ENCODE measurements around the gene ZFYVE1.
"Not testable (repeated sequence)": the region's sequence is repeated elsewhere in the genome, so short reads cannot be mapped to it uniquely, and the experiment has no call there.

ZFYVE1 gene

DNA sequence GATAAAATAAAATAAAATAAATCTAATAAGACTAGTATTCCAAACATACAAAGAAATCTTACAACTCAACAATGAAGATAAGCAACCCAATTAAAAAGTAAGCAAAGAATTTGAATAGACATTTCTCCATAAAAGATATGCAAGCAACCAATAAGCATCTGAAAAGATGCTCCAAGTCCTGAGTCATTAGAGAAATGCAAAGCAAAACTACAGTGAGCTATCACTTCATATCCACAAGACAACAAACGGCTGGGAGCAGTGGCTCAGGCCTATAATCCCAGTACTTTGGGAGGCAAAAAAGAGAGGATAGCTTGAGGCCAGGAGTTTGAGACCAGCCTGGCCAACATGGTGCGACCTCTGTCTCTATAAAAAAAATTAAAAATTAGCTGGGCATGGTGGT, 26.8 kb downstream of the ZFYVE1 start:
- no peak for DNase-seq (ENCODE audit: low spot score)

DNA sequence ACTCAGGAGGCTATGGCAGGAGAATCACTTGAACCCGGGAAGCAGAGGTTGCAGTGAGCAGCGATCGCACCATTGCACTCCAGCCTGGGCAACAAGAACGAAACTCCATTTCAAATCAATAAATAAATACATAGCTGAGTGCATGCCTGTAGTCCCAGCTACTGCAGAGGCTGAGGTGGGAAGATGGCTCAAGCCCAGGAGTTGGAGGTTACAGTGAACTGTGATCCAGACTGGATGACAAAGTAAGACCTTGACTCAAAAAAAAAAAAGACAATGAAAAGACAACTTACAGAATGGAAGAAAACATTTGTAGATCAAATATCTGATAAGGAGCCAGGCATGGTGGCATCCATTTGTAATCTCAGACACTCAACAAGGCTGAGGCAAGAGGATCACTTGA, 27.6 kb downstream of the ZFYVE1 start:
- no peak for DNase-seq (ENCODE audit: low spot score)

DNA sequence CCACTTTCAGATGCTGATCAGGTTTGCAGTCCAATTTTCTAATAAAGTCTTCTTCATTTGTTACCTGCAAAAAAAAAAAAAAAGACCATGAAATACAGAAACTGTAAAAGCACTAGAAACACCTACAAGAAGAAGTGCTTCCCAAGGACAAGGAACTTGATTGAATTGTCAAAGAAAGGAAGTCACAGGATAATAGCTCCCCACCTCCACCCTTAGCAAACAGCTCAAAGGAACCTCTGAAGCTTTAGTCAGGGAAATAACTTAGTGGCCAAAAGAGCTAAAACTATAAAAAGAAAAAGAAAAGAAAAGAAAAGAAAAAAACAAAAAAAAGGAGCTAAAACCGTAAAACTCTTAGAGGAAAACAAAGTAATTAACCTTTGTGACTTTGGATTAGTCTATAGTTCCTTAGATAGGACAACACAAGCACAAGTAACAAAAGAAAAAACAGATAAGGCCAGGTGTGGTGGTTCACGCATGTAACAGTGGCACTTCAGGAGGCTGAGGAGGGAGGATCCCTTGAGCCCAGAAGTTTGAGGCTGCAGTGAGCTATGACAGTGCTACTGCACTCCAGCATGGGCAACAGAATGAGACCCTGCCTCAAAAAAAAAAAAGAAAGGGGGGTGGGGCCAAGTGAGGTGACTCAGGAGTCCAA, 28.5 kb downstream of the ZFYVE1 start:
- no peak for DNase-seq (ENCODE audit: low spot score)

DNA sequence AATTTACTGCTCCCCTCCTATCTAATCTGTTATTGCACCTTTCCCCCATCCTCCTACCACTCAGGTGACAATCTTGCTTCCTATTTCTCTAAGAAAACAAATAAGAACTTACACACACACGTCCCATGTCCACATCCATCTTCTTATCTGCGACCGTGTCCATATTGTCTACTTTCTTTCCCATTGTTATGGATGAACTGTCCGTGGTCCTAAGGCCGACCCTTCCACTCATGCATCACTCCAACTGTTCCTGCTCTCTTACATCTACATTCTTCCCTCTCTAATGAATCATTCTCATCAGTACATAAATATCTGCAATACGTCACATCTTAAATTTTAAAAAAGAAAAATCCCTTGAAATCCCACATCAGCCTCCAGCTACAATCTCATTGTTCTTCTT, 30.0 kb downstream of the ZFYVE1 start:
- no peak for DNase-seq (ENCODE audit: low spot score)

DNA sequence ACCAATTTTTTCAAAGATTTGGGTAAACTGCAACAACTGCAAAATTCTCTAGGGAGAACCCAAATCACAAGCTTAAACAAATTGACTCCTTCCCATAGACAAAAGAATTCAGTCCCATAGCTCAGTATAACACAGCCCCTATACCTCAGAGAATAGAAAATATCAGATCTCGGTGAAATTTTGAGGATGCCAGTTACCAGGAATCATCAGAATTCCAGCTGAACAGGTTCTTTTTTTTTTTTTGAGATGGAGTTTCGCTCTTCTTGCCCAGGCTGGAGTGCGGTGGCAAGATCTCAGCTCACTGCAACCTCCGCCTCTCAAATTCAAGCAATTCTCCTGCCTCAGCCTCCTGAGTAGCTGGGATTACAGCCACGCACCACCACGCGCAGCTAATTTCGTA, 36.7 kb downstream of the ZFYVE1 start:
- DNase-seq (ENCODE audit: low spot score): no peak

DNA sequence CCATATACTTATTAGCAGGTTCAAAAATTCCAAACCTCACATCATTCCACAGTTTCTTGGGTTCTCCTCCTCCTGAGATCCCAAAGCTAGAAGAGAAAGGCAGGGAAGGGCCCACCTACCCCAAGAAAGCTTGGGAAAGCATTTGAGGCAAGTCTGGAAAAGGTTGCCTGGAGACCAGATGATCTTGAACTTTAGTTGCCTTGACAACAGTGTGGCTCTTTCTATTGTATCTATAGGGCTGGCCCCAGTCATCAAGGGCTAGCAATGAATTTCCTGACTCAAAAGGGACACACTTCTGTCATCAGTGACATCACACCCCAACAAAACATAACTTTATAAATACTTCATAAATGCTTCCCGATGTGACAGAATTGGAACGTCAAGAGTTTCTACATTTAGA, 40.0 kb downstream of the ZFYVE1 start:
- DNase-seq (ENCODE audit: low spot score): no peak

DNA sequence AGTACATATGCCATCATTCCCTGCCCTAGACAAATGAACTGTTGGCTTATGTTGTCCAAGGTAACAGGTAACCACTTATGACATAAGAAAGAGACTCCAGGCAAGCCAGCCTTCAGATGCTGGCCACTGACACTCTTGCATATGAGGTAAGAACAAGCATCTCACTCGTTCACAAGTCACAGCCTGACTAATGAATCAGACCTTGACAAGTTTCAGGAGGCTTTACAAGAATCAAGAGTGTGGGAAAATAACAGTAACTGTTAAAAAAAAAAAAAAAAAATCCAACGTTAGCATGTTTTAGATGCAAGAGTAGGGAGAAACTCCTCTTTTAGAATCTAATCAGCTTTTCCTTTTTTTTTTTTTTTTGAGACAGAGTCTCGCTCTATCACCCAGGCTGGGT, 40.7 kb downstream of the ZFYVE1 start:
- no peak for DNase-seq (ENCODE audit: low spot score)

DNA sequence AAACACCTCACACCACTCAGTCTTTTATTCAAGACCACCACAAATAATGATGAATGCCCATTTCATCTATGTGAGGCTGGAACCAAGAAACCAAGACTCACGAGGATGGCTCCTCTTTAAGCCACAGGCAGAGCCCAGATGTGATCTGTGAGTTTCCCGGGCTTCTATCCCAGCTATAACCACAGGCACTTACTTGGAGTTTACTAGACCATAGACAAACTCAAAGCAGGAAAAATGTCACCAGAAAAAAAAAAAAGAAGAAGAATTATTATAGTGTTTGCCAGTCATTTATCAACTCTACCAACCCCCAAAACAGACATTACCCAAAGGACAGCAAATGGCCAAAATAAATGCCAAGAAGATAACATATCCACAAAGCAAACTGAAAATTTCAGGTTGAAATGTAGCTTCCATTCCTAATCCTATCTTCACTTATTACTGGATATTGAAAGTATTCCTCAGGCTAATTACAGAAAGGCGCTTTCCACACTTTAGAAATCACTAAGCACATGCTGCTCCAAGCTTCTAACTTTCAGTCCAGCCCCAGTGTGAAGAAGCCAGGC, 44.7 kb downstream of the ZFYVE1 start:
- no peak for DNase-seq (ENCODE audit: low spot score)

DNA sequence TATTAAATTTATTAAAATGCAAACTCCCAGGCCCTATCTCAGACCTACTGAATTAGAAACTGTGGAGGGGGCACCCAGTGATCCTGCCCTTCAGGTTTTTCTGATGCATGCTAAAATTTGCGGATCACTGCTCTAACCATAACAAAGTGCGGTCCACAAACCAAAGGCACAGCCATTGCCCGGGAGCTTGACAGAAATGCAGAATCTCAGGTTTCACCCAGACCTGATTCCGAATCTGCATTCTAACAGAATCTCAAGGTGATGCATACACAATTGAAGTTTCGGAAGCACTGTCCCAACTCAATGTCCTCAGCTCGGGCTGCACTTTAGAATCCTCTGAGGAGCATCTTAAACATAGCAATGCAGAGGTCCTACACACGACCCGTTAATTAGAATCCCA, 46.0 kb downstream of the ZFYVE1 start:
- DNase-seq (ENCODE audit: low spot score): no peak

DNA sequence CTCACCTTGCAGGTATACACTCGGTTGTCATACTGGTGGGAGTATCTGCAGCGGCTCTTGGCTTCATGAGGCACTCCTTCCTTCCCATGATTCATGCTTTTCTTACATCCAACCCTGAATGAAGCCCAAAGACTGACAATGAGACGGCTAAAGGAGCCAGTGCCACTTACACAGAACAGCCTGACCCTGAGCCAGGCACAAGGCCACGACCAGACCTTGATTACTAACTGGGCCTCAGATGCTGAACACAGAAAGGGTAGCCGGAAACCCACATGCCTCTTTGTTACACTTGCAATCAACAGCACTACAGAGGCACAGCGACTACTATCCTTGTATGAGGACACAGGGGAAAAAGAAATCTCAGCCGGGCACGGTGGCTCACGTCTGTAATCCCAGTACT, 48.0 kb downstream of the ZFYVE1 start:
- no peak for DNase-seq (ENCODE audit: low spot score)

DNA sequence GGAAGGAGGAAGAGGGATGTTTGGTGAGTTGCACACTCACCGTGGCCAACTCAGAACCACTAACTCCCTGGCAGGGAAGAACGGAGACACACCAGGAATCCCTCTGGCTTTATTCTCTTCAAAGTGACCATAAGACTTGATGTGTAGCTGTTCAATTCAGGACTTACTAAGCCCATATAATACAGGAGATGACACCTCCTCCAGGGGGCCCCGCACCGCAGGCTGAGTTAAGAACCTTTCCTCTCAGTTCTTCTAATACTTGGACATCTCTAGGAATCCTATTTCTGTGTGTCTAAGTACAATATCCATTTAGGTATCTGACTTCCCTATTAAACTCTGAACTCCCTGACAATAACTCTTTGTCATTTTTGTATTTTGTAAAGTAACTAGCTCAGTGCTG, 51.1 kb downstream of the ZFYVE1 start:
- peak; percentile 42 for DNase-seq (ENCODE audit: low spot score)

DNA sequence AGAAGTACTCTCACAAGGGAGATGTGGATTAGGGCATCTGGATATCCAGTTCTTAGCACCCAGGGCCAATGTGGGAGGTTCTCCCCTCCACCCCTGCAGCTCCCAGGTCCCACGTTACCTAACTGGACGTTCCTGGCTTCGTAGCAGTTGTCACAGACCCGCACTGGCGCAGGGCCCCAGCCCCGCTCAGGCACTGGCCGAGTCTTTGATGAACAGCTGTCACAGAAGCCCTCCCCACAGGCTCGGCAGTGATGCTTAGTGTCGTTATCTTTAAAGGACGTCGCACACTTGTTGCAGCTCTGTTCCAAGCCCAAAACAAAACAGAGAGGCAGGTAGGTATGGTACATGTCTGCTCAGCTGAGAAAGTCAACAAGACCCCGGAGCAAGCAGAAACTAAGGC, 52.2 kb downstream of the ZFYVE1 start:
- no peak for DNase-seq (ENCODE audit: low spot score)

DNA sequence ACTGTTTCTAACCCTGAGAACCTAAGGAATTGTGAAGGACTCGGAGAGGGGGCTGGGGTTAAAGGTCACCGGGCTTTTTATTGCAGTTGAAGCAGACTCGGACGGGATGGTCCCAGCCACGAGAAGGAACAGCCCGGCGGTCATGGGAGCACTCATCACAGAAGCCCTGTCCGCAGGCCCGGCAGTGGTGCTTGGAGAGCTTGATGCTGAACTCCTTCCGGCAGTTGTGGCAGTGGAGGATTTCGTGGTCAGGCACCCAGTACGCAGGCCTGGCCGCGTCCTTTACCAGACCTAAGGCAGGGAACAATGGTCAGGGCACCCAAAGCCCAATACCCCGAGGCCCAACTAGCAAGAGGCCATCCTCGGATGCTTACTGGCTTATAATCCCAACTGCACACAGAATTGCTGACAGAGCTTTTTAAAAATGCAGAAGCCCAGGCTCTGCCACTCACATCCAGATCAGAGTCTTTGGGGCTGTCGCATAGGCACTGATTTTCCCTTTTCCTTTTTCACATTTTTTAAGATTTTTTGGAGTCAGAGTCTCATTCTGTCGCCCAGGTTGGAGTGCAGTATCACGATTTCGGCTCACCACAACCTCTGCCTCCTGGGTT, 56.0 kb downstream of the ZFYVE1 start:
- no peak for DNase-seq (ENCODE audit: low spot score)

DNA sequence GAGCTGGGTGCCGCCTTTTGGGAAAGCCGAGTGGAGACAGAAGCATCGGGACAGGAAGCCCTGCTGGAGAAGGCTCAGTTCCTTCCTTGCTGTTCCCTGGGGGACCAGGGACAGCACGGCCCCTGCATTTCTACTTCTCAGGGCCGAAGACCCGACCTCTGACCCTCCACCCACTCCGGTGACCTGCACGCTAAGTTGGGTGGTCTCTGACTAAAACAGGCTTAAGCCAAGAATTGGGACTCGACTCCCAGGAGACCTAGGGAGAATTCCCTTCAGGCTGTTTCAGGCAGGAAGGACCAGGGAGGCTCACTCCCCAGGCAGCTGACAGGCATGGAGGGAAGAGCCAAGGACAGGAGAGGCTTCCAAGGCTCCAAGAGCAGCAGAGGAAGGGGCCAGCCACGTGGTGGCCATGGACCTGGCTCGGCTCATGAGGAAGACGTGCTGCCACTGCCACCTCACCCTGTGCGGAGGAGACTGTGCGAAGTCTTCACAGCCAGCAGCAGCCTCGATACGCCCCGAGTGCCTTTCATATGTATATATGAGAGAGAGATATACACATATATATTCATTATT, 56.8 kb downstream of the ZFYVE1 start:
- no peak for DNase-seq (ENCODE audit: low spot score)

DNA sequence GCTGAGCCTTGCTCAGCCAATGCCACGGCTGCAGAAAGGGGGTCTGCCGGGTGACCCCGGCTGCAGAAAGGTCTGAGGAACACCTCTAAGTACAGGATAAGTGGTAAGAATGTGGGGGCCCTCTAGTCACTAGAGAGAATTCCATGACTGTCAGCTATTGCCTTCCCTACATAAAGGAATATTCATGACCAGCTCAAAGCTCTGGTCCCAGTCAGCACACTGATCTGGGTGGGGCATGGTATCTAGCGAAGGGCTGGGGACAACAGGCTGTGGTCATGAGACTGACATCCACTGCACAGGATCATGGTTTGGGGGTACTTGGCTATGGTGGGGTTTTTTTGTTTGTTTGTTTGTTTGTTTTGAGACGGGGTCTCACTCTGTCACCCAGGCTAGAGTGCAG, 58.6 kb downstream of the ZFYVE1 start:
- no peak for DNase-seq (ENCODE audit: low spot score)

DNA sequence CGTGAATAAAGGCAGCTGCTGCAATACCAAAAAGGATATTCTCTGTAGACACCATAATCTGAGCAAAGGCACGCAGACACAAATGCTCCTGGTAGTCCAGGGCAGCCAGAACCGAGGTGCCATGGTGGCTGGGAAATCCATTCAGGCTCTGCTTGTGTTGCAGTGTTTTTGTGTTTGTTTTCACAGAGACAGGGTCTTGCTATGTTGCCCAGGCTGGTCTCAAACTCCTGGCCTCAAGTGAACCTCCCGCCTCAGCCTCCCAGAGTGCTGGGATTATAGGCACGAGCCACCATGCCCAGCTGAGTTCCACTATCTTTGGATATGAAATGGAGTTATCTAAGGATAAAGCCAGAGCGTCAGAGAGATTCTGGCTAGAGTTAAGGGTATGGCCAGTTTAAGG, 60.9 kb downstream of the ZFYVE1 start:
- DNase-seq (ENCODE audit: low spot score): no peak

DNA sequence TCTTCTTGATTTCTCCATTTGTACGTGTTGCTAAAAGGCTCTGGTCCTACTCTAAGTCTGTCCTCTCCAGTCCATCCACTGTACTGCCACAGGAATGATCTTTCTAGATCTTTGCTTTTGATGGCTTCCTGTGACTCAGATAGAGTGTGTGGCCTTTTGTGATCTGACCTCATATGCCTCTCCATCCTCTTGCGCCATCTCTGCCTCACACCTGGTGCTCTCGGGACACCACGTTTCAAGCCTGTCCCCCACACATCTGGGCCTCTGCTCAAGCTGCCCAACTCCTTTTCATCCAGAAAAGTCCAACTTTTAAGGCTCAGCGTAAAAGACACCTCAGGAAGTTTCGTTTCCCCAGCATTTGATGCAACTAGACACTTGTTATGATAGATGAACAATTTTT, 61.7 kb downstream of the ZFYVE1 start:
- no peak for DNase-seq (ENCODE audit: low spot score)

DNA sequence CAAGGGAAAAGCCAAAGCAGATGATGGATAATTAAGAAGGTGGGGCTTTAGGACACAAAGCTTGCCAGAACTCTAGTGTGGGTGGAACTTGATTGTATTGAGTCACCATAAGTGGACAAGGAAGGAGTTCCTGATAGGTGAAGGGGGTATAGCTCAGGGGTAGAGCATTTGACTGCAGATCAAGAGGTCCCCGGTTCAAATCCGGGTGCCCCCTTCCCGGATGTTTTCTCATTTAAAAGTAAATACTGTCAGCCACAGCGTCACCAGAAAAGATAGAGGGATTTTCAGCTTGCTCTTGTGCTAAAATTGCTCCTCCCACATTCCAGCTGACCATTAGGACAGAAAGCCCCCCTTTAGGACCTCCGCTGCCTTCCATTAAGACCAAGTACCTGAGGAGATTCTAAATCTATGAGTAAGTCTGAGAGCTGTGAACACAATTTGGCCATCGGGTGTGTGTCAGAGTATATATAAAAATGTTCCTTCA, 64.0 kb downstream of the ZFYVE1 start:
- peak; percentile 68 for DNase-seq (ENCODE audit: low spot score)

DNA sequence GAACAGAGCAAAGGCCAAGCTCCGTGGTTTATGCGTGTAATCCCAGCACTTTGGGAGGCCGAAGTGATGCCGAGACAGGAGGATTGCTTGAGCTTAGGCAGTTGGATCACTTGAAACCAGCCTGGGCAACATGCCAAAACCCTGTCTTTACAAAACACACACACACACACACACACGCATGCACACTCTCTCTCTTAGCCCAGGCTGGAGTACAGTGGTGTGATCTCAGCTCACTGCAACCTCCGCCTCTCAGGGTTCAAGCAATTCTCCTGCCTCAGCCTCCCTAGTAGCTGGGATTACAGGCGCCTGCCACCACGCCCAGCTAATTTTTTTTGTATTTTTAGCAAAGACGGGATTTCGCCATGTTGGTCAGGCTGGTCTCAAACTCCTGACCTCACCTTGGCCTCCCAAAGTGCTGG, 64.6 kb downstream of the ZFYVE1 start:
- DNase-seq (ENCODE audit: low spot score): not testable (repeated sequence)

DNA sequence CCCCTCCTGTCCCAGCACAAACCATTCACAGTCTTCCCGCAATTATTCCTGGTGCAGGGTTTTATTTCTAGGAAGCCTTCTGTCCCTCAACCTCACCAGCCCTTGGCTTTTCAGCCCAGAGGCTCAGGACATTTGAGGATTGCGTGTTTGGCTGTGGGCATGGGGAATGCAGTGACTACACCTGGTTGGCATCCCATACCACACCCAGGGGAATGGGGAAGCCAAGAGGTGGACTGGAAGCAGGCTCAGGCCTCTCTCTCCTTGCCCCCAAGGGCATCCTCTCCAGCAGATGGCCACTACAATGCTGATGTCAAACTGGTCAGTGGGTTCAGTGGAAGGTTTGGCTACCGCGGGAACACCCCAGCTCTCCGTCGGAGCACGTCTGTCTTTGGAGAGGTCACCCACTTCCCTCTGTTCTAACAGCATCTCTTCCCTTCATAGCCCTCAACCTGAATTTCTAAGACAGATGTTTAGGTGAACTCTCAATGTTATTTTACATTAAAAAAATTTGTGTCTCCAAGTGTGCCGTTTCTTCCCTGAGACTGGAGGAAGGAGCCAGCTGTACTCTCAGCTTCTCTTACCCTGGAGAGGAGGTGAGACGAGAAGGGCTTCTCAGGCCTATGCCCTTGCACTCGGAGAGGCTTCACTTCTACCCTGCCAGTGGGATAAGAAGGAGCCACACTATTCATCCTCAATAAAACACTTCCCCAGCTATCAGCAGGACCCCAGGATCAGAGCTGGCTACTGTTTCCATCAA, 65.1 kb downstream of the ZFYVE1 start:
- DNase-seq (ENCODE audit: low spot score): no peak

DNA sequence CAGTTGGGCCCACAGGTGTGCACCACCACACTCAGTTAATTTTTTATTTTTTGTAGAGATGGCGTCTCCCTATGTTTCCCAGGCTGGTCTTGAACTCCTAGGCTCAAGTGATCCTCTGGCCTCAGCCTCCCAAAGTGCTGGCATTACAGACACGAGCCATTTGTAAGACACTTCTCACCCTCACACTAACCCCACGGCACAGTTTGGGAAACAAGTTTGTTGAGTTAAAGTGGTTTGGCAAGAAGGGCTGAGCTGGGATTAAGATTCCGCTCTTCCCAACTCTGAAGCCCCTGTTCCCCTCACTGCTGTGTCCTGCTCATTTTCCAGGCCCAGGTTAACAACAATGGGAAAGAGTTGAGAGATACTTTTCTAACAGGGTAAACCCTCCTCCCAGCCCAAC, 65.9 kb downstream of the ZFYVE1 start:
- DNase-seq (ENCODE audit: low spot score): not testable (repeated sequence)

DNA sequence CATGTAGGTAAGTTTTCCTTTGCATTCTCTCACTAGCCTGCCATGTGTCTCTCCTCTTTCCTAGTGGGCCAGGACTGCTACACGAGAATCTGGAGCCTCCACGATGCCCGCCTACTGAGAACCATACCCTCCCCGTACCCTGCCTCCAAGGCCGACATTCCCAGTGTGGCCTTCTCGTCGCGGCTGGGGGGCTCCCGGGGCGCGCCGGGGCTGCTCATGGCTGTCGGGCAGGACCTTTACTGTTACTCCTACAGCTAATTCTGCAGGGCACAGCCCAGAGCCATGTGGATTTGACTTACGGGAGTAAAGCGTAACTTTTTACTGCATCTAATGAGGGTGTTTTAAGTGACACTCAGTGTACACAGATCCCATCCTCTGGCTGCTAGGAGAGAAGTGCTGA, 68.4 kb downstream of the ZFYVE1 start:
- DNase-seq (ENCODE audit: low spot score): no peak

DNA sequence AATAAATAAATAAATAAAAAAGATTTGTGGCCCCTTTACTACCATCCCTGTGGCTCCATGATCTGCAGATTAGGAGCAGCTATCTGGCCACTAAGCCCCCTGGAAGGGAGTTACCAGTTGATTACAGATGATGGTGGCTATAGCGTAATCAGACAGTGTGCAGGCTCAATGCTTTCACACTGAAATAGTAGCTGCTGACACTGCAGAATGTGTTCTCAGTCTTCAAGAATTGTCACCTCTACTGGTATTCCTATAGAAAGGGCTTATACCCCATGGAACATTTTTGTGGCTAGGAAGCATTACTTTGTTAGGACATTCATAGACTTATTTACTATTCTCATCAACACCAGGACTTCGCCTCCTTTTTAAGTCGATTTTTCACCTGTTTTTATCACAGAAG, 69.7 kb downstream of the ZFYVE1 start:
- DNase-seq (ENCODE audit: low spot score): no peak
